Neural cell (in vitro differentiated cells): ENCODE data around the gene MVD. TPM values are rescaled to one million over a fixed set of nuclear protein-coding genes. Genes with fewer than 3 reads are reported as not detected.

ENCODE experiments used
- H2AFZ ChIP-seq: fragments of 200-600, 300-800 bp; sonication (generic), shearing (Covaris generic); 2 replicates; pipeline ENCODE4 v1.6.0; 2014; ENCODE audit warnings: low read depth, mild to moderate bottlenecking, antibody characterized with exemption, low read length, moderate library complexity
- H3F3A ChIP-seq: fragments of 200-600 bp; shearing (Covaris generic); 2 replicates; pipeline ENCODE4 v1.6.1; 2016; ENCODE audit warnings: mild to moderate bottlenecking, moderate library complexity, mixed read lengths, antibody characterized with exemption, low read length; ENCODE audit not compliant: insufficient read depth, poor library complexity, severe bottlenecking
- H3K27ac ChIP-seq: fragments of 200-600, 300-800 bp; sonication (generic), shearing (Covaris generic); 2 replicates; pipeline ENCODE4 v1.5.1; 2014; ENCODE audit warnings: mild to moderate bottlenecking, low read length, moderate library complexity
- H3K27me3 ChIP-seq: fragments of 300-800, 200-600 bp; sonication (generic), shearing (Covaris generic); 2 replicates; pipeline ENCODE4 v1.6.0; 2014; ENCODE audit warnings: mild to moderate bottlenecking, low read depth, low read length, moderate library complexity; ENCODE audit not compliant: insufficient read depth
- H3K36me3 ChIP-seq: fragments of 300-800, 200-600 bp; sonication (generic), shearing (Covaris generic); 2 replicates; pipeline ENCODE4 v1.5.1; 2014; ENCODE audit warnings: mild to moderate bottlenecking, antibody characterized with exemption, low read length, moderate library complexity; ENCODE audit not compliant: insufficient read depth
- H3K4me2 ChIP-seq: fragments of 300-800, 200-600 bp; sonication (generic), shearing (Covaris generic); 2 replicates; pipeline ENCODE4 v1.6.0; 2014; ENCODE audit warnings: mild to moderate bottlenecking, low read length
- H3K4me3 ChIP-seq: fragments of 300-800, 200-600 bp; sonication (generic), shearing (Covaris generic); 2 replicates; pipeline ENCODE4 v1.5.1; 2014; ENCODE audit warnings: mild to moderate bottlenecking, low read length, moderate library complexity
- H3K79me2 ChIP-seq: fragments of 200-600 bp; shearing (Covaris generic); replicated peaks from 2 replicates; pipeline ENCODE4 v1.6.0; 2014; ENCODE audit warnings: mild to moderate bottlenecking, low read length, moderate library complexity; ENCODE audit not compliant: insufficient read depth
- H3K9ac ChIP-seq: fragments of 300-800, 200-600 bp; sonication (generic), shearing (Covaris generic); 2 replicates; pipeline ENCODE4 v1.6.1; 2016; ENCODE audit warnings: mild to moderate bottlenecking, low read length, mixed read lengths
- H3K9me2 ChIP-seq: fragments of 200-600 bp; shearing (Covaris generic); 2 replicates; pipeline ENCODE4 v1.6.1; 2016; ENCODE audit warnings: mild to moderate bottlenecking, low read length, mixed read lengths; ENCODE audit not compliant: insufficient read depth
- H3K9me3 ChIP-seq: fragments of 200-600, 300-800 bp; sonication (generic), shearing (Covaris generic); 2 replicates; pipeline ENCODE4 v1.6.1; 2016; ENCODE audit warnings: mild to moderate bottlenecking, mixed run types, low read length, moderate library complexity, mixed read lengths
- H4K20me1 ChIP-seq: fragments of 200-600 bp; shearing (Covaris generic); 2 replicates; pipeline ENCODE4 v1.6.1; 2016; ENCODE audit warnings: mild to moderate bottlenecking, mixed run types; ENCODE audit not compliant: insufficient read depth
- EP300 ChIP-seq: fragments of 450-650 bp; conservative IDR thresholded peaks from 2 replicates; pipeline ENCODE4 v1.6.1; 2014; ENCODE audit warnings: antibody characterized with exemption, mild to moderate bottlenecking, moderate library complexity; ENCODE audit not compliant: poor library complexity, severe bottlenecking
- EZH2 ChIP-seq: fragments of 200-600, 300-800 bp; shearing (Covaris generic), sonication (generic); IDR thresholded peaks from 2 replicates; pipeline ENCODE4 v1.6.1; 2014; ENCODE audit warnings: antibody characterized with exemption, low read length, borderline replicate concordance, mild to moderate bottlenecking; ENCODE audit not compliant: insufficient read depth, poor library complexity, severe bottlenecking
- MXI1 ChIP-seq: fragments of 450-650 bp; conservative IDR thresholded peaks from 2 replicates; pipeline ENCODE4 v1.6.1; 2014; ENCODE audit warnings: antibody characterized with exemption, mild to moderate bottlenecking; ENCODE audit not compliant: poor library complexity, severe bottlenecking
- POLR2AphosphoS5 ChIP-seq: IDR thresholded peaks from 2 replicates; pipeline ENCODE4 v1.6.1; 2012
- RAD21 ChIP-seq: fragments of 450-650 bp; conservative IDR thresholded peaks from 2 replicates; pipeline ENCODE4 v1.6.1; 2014; ENCODE audit warnings: antibody characterized with exemption, mild to moderate bottlenecking, moderate library complexity
- SMC3 ChIP-seq: fragments of 450-650 bp; conservative IDR thresholded peaks from 2 replicates; pipeline ENCODE4 v1.6.1; 2014; ENCODE audit warnings: antibody characterized with exemption, mild to moderate bottlenecking, moderate library complexity; ENCODE audit not compliant: poor library complexity
- TAF1 ChIP-seq: IDR thresholded peaks from 2 replicates; pipeline ENCODE4 v1.6.1; 2012; ENCODE audit warnings: low read depth
- polyA plus RNA-seq: library from polyadenylated mRNA; depleted of rRNA; stranded (reverse); fragments of >200 nt; gene quantifications from 2 replicates; pipeline ENCODE4 v1.2.3, GENCODE V29; 2014
- TF ChIP-seq, protein P1 (sequence below): IDR thresholded peaks from 2 replicates; pipeline ENCODE4 v1.6.1; 2012; ENCODE audit warnings: borderline replicate concordance
- TF ChIP-seq, protein P2 (sequence below): fragments of 450-650 bp; IDR thresholded peaks from 2 replicates; pipeline ENCODE4 v1.5.1; 2014; ENCODE audit warnings: antibody characterized with exemption, mild to moderate bottlenecking, moderate library complexity; ENCODE audit not compliant: poor library complexity, severe bottlenecking

The MVD gene
- polyA plus RNA-seq, 1 donor from 2014 or later: 232 TPM

DNA sequence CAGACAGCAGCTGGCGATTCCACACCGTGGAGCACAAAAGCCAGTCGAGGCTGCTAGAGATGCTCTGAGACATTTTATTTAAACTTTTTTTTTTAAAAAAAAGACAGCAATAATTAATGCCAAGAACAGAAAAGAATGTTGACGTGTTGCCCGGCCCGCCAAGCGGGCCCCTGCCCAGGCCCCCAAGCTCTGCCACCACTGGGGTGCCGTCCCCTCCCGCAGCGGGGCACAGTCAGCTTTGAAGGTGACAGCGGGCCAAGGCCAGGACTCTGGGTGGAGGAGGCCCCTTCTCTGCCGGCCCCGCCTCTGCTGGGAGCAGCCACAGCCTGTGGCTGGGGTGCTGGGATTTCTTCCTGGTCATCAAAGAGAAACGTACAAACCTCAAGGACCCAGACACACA, 33.5 kb upstream of the MVD start:
- Histone ChIP-seq H2AFZ (no peak overlapping the region), H3F3A (no peaks in the 10 kb centered on the region), H3K36me3 (no peaks in the 10 kb centered on the region), H3K27ac (no peak overlapping the region), H3K9me2 (no peaks in the 10 kb centered on the region), H3K9me3 (no peaks in the 10 kb centered on the region), H3K79me2 (no peaks in the 10 kb centered on the region), H3K4me2 (no peak overlapping the region), H3K27me3 (no peaks in the 10 kb centered on the region), H3K4me3 (no peak overlapping the region), H3K9ac (no peak overlapping the region), H4K20me1 (no peaks in the 10 kb centered on the region)
- no peak for TF ChIP-seq RAD21
- TF ChIP-seq, protein P1, sequence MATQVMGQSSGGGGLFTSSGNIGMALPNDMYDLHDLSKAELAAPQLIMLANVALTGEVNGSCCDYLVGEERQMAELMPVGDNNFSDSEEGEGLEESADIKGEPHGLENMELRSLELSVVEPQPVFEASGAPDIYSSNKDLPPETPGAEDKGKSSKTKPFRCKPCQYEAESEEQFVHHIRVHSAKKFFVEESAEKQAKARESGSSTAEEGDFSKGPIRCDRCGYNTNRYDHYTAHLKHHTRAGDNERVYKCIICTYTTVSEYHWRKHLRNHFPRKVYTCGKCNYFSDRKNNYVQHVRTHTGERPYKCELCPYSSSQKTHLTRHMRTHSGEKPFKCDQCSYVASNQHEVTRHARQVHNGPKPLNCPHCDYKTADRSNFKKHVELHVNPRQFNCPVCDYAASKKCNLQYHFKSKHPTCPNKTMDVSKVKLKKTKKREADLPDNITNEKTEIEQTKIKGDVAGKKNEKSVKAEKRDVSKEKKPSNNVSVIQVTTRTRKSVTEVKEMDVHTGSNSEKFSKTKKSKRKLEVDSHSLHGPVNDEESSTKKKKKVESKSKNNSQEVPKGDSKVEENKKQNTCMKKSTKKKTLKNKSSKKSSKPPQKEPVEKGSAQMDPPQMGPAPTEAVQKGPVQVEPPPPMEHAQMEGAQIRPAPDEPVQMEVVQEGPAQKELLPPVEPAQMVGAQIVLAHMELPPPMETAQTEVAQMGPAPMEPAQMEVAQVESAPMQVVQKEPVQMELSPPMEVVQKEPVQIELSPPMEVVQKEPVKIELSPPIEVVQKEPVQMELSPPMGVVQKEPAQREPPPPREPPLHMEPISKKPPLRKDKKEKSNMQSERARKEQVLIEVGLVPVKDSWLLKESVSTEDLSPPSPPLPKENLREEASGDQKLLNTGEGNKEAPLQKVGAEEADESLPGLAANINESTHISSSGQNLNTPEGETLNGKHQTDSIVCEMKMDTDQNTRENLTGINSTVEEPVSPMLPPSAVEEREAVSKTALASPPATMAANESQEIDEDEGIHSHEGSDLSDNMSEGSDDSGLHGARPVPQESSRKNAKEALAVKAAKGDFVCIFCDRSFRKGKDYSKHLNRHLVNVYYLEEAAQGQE: no peak
- no peak for TF ChIP-seq EZH2
- TF ChIP-seq TAF1: no peak
- TF ChIP-seq EP300: no peak
- no peak for TF ChIP-seq POLR2AphosphoS5
- TF ChIP-seq SMC3: no peak
- no peak for TF ChIP-seq MXI1
- TF ChIP-seq, protein P2, sequence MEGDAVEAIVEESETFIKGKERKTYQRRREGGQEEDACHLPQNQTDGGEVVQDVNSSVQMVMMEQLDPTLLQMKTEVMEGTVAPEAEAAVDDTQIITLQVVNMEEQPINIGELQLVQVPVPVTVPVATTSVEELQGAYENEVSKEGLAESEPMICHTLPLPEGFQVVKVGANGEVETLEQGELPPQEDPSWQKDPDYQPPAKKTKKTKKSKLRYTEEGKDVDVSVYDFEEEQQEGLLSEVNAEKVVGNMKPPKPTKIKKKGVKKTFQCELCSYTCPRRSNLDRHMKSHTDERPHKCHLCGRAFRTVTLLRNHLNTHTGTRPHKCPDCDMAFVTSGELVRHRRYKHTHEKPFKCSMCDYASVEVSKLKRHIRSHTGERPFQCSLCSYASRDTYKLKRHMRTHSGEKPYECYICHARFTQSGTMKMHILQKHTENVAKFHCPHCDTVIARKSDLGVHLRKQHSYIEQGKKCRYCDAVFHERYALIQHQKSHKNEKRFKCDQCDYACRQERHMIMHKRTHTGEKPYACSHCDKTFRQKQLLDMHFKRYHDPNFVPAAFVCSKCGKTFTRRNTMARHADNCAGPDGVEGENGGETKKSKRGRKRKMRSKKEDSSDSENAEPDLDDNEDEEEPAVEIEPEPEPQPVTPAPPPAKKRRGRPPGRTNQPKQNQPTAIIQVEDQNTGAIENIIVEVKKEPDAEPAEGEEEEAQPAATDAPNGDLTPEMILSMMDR: no peak

DNA sequence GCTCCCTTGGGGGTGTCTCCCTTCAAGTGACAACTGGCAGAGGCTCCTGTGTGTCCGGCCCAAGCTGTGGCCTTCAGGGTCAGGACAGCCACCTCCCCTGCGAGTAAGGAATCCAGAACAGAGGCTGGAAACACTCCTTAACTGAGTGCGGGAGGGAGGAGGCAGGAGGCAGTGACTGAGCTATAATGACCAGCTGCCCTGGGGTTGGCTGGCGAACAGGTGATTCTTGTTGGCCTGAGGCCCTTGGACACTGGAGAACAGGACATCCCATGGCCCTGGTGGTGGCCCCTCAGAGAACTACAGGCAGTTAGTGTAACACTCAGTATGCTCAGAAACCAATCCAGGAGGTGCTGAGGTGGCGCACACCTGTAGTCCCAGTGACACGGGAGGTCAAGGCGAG, 32.9 kb upstream of the MVD start:
- no peak overlapping the region for H3K4me3 ChIP-seq
- no peaks in the 10 kb centered on the region for H3K36me3 ChIP-seq
- H3K27ac ChIP-seq: no peak overlapping the region
- no peaks in the 10 kb centered on the region for H3F3A ChIP-seq
- no peaks in the 10 kb centered on the region for H4K20me1 ChIP-seq
- H3K9ac ChIP-seq: no peak overlapping the region
- H3K9me2 ChIP-seq: no peaks in the 10 kb centered on the region
- H3K4me2 ChIP-seq: no peak overlapping the region
- H2AFZ ChIP-seq: no peak overlapping the region
- TF ChIP-seq, protein P1: no peak
- TF ChIP-seq EP300 (no peak), TAF1 (no peak), EZH2 (no peak), SMC3 (no peak), POLR2AphosphoS5 (no peak), MXI1 (no peak), RAD21 (no peak)
- TF ChIP-seq, protein P2: no peak
- H3K79me2 ChIP-seq: no peaks in the 10 kb centered on the region
- no peaks in the 10 kb centered on the region for H3K9me3 ChIP-seq
- H3K27me3 ChIP-seq: no peaks in the 10 kb centered on the region
